Activated naive CD4-positive, alpha-beta T cell treated with anti-CD3 and anti-CD28 coated beads, Interleukin-2, amount 50 U/mL, for 16 hours (primary cell): ENCODE results near the gene C6orf47.
A peak's percentile ranks its signal among the peaks of the same experiment; 100 is the strongest.

Experiments
- DNase-seq: peaks from one replicate; pipeline ENCODE4 v3.0.0-alpha.2; 2020

The C6orf47 gene

GRCh38 chr6:31687321-31687720 is 26.7 kb upstream of the C6orf47 start:
- no peak for DNase-seq

GRCh38 chr6:31686483-31686882 is 25.9 kb upstream of the C6orf47 start:
- DNase-seq: no peak

GRCh38 chr6:31683591-31683990 is 23.0 kb upstream of the C6orf47 start:
- no peak for DNase-seq

GRCh38 chr6:31681135-31681671 is 20.6 kb upstream of the C6orf47 start:
- DNase-seq: peak; percentile 48

- peak; percentile 60 for DNase-seq
Measured at GRCh38 chr6:31680226-31681134, 19.9 kb upstream of the C6orf47 start, which contains the start of gene LY6G5C. LY6G5C (minus strand) TSS chr6:31681067; CDS start chr6:31680373, 694 bp downstream.

- DNase-seq: no peak
Measured at GRCh38 chr6:31677955-31678354, 17.4 kb upstream of the C6orf47 start.

- DNase-seq: no peak
Measured at GRCh38 chr6:31676904-31677303, 16.3 kb upstream of the C6orf47 start.

- DNase-seq: no peak
Measured at GRCh38 chr6:31676322-31676903, 15.8 kb upstream of the C6orf47 start.

- no peak for DNase-seq
Measured at GRCh38 chr6:31669676-31670075, 9.1 kb upstream of the C6orf47 start, which contains the start of gene LY6G5B. LY6G5B (plus strand) TSS chr6:31669976; CDS start chr6:31670951, 975 bp downstream.

GRCh38 chr6:31666337-31666965 is 5.9 kb upstream of the C6orf47 start:
- DNase-seq: no peak

GRCh38 chr6:31665501-31666336 is 5.1 kb upstream of the C6orf47 start, which contains the start of gene CSNK2B:
CSNK2B (plus strand) TSS chr6:31666080; CDS start chr6:31666832, 752 bp downstream.
- peak; percentile 99 for DNase-seq

GRCh38 chr6:31664790-31665500 is 4.4 kb upstream of the C6orf47 start, which contains the start of gene GPANK1:
GPANK1 (minus strand) TSS chr6:31664997; CDS start chr6:31664478, 519 bp downstream.
- peak; percentile 88 for DNase-seq

- DNase-seq: no peak
Measured at GRCh38 chr6:31663961-31664789, 3.6 kb upstream of the C6orf47 start.

GRCh38 chr6:31663126-31663960 is 2.8 kb upstream of the C6orf47 start:
- DNase-seq: no peak

- no peak for DNase-seq
Measured at GRCh38 chr6:31662124-31662723, 1.6 kb upstream of the C6orf47 start.

- no peak for DNase-seq
Measured at GRCh38 chr6:31661262-31662123, 915 bp upstream of the C6orf47 start.

GRCh38 chr6:31659649-31660380 is 763 bp downstream of the C6orf47 start:
- DNase-seq: no peak
